ENCODE results near the gene RPL10.

- no peak for TF ChIP-seq EZH2phosphoT487 (IDR thresholded peaks at IDR 0.05; ENCODE audit: insufficient read depth, low read depth)
- no peak for TF ChIP-seq EZH2 (IDR thresholded peaks at IDR 0.05; ENCODE audit: insufficient read depth, poor library complexity, severe bottlenecking)
These were observed 48.2 kb upstream of the RPL10 start for GRCh38 chrX:154349979-154350378.
